ENCODE results near the gene CABLES2.
A peak's percentile ranks its signal among the peaks of the same experiment; 100 is the strongest.

DNA sequence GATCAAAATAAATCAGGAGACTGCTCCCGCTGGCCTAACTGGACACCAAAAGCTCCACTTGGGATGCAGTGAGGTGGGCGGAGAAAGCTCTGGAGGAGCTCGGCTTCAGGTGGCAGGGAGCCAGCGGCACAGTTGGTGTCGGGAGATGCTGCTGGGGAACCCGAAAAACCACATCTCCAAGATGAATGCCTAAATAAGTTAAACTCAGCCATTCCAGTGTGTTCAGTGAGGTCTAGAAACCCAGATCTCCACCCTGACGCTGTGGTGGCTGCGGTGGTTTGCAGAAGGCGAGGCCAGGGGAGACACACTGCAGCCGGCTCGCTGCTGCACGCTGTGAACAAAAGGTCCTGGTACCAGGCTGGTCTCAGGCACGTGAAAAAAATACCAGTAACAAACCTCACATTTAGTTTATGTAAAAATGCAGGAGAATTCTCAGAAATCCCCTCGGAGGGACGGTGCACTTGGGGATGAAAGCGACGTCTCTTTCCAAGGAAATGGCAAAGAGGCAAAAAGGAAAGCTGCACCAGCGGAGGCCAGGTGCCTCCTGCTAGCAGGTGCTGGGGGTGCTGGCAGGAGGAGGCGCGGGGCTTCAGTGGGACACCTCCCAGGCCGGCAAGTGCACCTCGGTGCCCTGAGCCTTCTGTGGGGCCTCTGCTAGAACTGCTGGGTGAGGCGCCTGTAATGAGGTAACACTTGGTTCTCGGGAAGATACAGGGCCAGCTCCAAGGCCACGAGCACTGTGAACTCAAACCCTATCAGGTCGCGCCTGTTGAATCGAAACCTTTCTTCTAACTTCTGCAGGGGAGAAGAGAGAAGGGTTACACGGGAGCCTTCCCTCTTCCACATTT, 16.5 kb downstream of the CABLES2 start:
- TF ChIP-seq POLR2A (IDR thresholded peaks at IDR 0.05; ENCODE audit: low read depth, low read length): peak; percentile 20; the same call in 1 of the 2 replicates
- TF ChIP-seq, protein P1, sequence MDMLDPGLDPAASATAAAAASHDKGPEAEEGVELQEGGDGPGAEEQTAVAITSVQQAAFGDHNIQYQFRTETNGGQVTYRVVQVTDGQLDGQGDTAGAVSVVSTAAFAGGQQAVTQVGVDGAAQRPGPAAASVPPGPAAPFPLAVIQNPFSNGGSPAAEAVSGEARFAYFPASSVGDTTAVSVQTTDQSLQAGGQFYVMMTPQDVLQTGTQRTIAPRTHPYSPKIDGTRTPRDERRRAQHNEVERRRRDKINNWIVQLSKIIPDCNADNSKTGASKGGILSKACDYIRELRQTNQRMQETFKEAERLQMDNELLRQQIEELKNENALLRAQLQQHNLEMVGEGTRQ (IDR thresholded peaks at IDR 0.05; ENCODE audit: low read depth, low read length): no peak
- TF ChIP-seq, protein P2, sequence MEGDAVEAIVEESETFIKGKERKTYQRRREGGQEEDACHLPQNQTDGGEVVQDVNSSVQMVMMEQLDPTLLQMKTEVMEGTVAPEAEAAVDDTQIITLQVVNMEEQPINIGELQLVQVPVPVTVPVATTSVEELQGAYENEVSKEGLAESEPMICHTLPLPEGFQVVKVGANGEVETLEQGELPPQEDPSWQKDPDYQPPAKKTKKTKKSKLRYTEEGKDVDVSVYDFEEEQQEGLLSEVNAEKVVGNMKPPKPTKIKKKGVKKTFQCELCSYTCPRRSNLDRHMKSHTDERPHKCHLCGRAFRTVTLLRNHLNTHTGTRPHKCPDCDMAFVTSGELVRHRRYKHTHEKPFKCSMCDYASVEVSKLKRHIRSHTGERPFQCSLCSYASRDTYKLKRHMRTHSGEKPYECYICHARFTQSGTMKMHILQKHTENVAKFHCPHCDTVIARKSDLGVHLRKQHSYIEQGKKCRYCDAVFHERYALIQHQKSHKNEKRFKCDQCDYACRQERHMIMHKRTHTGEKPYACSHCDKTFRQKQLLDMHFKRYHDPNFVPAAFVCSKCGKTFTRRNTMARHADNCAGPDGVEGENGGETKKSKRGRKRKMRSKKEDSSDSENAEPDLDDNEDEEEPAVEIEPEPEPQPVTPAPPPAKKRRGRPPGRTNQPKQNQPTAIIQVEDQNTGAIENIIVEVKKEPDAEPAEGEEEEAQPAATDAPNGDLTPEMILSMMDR (conservative IDR thresholded peaks at IDR 0.05; ENCODE audit: low read depth, low read length): no peak
- no peak for TF ChIP-seq BHLHE40 (IDR thresholded peaks at IDR 0.05; ENCODE audit: low read depth, low read length)

All from IMR-90 (cell line).